HG03025 (cell line): ENCODE measurements around the gene RELCH.

Experiments used
- ATAC-seq: cut with Tn5 transposase; IDR thresholded peaks from one replicate; pipeline ENCODE4 v1.9.1; 2021; ENCODE audit warnings: mild to moderate bottlenecking, moderate library complexity; ENCODE audit not compliant: unreplicated experiment, low FRiP score

RELCH gene

DNA sequence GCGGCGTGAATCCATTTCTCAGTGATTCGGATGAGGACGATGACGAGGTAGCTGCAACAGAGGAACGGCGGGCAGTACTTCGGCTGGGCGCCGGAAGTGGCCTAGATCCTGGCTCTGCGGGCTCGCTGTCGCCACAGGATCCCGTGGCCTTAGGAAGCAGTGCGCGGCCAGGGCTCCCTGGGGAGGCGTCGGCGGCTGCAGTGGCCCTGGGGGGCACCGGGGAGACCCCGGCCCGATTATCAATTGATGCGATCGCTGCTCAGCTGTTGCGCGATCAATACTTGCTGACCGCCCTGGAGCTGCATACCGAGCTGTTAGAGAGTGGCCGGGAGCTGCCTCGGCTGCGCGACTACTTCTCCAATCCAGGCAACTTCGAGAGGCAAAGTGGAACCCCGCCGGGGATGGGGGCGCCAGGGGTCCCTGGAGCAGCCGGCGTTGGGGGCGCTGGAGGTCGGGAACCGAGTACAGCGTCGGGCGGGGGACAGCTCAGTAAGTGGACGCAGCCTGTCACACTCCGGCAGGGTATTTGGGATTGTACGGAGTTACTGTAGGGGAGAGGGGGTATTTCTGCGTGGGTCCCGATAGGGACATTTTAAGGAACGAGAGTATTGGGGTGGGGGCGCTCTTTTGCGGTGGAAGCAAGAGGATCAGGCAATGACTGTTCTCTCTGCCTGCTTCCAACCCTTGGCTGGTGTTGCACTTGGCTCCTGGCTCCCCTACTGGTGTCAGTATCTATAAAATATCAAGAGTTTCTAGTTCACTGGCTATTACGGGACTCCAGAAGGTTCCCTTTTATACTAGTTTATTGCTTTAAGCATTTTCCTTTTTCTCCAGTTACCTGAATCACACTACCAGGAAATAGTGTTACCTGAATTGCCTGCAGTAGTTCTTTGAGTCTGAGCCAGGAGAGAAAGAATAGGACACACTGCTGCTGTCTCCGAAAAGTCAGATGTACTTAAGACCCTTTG lies 772 bp downstream of the RELCH start:
- no peak for ATAC-seq

GRCh38 chr18:62189208-62189607 lies 2.2 kb downstream of the RELCH start:
- no peak for ATAC-seq

DNA sequence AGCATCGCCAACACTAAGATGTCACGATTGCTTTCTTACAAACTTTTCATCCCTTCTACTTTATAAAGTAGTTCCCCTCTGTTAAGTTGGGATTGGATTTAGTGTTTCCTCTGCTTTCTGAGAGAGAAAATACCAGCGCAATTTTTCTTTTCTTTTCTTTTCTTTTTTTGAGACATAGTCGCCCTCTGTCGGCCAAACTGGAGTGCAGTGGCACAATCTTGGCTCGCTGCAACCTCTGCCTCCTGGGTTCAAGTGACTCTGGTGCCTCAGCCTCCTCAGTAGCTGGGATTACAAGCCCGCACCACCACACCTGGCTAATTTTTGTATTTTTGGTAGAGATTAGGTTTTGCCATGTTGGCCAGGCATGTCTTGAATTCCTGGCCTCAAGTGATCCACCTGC lies 9.0 kb downstream of the RELCH start:
- ATAC-seq, result no peak

- no peak for ATAC-seq
Measured at GRCh38 chr18:62196980-62197379, 9.9 kb downstream of the RELCH start.

- no peak for ATAC-seq
Measured at GRCh38 chr18:62198259-62198658, 11.2 kb downstream of the RELCH start.

- ATAC-seq, result no peak
Measured at GRCh38 chr18:62199629-62200028, 12.6 kb downstream of the RELCH start.

GRCh38 chr18:62200121-62200914 lies 13.3 kb downstream of the RELCH start:
- ATAC-seq, result no peak

DNA sequence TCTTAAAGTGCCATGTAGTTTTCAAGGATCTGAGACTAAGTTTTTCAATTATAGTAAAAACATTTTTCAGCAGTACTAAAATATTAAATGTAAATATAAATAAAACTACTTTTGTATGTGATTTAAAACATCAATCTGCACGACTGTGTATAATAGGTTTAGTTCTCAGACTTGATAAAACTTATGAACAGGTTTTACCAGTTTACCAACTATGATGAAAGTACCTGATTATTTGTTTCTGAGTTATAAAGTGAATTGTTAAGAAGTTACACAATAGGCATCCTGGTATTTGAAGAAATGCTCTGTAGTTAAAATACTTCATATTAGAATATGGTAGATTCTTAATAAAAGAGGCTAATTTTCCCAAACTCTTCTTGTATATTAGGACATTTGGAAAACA lies 14.8 kb downstream of the RELCH start:
- no peak for ATAC-seq

DNA sequence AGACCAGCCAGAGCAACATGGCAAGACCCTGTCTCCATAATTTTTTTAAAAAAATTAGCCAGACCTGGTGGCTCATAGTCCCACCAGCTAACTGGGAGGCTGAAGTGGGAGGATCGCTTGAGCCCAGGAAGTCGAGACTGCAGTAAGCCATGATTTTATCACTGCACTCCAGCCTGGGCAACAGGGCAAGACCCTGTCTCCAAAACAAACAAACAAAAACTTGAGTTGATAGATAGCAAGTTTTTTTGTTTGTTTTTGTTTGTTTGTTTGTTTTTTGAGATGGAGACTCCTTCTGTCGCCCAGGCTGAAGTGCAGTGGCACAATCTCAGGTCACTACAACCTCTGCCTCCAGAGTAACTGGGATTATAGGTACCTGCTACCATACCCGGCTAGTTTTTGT lies 18.8 kb downstream of the RELCH start:
- ATAC-seq, result no peak

DNA sequence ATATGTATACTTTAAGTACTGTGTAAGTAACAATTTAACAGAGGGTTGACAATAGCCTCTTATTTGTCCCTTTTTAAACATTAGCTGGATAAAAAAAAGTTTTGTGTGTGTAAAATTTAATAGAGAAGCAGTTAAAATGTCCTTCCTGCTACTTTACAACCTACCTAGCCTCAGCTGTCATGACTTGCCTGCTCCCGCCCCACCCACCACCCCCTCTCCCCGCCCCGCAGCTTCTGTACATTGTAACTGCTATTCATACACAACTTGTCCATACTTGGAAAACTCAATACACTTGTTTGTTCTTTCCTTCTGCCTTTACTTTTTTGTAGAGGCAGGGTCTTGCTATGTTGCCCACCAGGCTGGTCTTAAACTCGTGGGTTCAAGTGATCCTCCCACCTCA lies 19.5 kb downstream of the RELCH start:
- ATAC-seq, result no peak

DNA sequence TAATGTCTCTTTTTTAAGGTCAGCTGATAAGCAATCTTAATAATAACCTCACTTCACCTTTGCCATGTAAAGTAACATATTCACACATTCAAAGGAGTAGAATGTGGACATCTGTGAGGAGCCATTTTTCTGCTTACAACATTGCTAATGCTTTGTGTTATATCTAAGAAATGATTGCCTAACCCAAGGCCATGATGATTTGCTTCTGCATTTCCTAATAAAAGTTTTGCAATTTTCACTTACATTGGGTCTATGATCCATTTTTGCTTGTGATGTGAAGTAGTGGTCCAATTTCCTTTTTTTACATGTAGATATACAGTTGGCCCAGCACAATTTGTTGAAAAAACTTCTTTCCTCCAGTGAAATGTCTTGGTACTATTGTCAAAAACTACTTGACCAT lies 22.0 kb downstream of the RELCH start:
- ATAC-seq, result no peak

DNA sequence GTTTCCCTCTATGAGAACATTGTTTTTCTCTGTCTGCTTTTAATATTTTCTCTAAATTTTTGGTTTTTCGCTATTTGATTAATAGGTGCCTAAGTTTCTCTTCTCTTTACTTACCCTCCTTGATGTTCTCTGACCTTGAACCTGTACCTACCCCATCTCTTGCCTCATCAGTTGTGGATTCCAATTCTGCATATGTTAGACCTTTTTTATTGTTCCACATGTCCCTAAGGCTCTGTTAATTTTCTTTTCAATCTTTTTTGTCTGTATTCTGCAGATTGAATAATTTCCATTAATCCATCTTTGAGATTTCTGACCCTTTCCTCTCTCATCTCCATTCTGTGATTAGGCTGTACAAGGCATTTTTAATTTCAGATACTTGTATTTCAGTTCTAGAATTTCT lies 23.1 kb downstream of the RELCH start:
- ATAC-seq, result no peak

DNA sequence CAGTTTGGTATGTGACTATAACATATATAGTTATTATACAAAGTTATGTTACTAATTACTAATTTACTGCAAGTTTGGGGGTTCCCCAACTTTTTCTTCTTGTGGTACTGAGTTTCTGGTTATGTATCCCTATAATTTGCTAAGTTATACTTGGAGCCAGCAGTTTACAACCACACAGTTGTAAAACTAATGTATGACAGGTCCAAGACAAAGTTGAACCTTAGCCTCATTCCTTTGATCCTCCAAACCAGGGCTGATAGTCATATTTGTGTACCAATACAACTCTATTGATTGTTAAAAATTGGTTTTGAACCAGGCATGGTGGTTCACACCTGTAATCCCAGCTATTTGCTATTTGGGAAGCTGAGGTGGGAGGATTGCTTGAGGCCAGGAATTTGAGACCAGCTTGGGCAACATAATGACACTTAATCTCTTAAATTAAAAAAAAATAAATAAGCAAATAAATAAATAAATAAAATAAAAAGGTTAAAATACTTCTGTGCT lies 24.3 kb downstream of the RELCH start:
- no peak for ATAC-seq

- no peak for ATAC-seq
Measured at GRCh38 chr18:62214790-62215189, 27.7 kb downstream of the RELCH start.

DNA sequence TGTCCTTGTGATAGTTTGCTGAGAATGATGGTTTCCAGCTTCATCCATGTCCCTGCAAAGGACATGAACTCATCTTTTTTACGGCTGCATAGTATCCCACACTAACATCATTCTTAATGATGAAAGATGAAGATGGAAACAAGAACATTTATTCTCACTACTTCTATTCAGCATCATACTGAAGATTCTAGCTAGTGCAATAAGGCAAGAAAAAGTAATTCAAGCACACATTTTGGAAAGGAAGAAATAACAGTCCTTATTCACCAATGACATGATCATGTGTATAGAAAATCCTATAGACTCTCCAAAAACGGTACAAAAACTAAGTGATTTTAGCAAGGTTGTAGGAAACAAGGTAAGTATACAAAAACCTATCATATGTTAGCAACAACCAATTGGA lies 37.2 kb downstream of the RELCH start:
- no peak for ATAC-seq

DNA sequence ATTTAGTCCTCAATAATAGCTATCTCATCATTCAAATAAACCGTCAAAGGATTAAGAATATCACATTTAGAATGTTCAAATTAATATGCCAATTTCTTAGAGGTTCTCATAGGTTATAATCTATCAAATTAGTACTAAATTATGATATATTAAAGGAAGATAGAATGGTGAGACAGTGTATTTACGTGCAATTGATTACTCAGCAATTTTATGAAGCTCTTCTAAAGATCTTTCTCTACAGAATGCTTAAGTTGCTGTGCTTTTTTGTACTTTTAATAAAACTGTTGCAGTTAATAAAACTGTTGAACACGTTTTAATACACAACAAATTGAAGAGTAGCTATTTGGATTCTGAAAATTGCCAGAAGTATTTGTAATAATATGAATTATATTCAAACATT lies 39.0 kb downstream of the RELCH start:
- ATAC-seq, result no peak

DNA sequence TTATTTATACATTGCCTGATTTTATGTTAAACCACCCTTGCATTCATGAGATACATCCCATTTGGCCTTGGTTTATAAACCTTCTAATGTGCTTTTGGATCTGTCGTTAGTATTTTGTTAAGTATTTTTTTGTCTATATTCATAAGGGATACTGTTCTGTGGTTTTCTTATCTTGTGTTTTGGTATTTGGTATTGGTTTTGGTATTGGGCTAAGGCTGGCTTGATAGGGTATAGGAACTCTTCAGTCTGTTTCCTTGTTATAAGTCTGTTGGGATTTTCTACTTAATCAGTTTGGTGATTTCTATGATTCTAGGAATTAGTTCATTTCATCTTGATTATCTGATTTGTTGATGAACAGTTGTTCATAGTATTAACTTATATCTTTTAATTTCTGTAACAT lies 49.2 kb downstream of the RELCH start:
- no peak for ATAC-seq

DNA sequence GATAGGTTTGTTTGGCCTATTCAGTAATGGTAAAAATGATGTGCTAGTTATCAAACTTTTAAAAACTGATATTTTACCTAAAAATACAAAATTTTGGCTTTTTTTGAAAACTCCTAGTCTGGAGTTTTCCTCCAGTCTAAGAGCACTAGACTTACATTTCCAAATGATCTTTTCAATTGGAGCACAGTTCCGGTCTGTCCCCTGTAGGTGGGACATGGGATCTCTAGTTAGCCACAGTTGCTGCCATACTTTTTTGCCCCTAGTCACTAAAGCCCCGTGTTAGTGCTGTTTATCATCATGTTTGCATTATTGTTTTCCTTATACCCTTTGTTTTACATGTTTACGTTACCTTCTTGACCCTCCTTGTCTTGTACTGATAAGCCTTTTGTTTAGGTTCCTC lies 52.4 kb downstream of the RELCH start:
- ATAC-seq, result no peak

GRCh38 chr18:62242955-62243354 lies 55.9 kb downstream of the RELCH start:
- ATAC-seq, result no peak

GRCh38 chr18:62245177-62245576 lies 58.1 kb downstream of the RELCH start:
- no peak for ATAC-seq

- ATAC-seq, result no peak
Measured at GRCh38 chr18:62245699-62246098, 58.6 kb downstream of the RELCH start.
